Natural killer cell (primary cell): ENCODE data around the gene SPRING1. TPM values are rescaled to one million over a fixed set of nuclear protein-coding genes. Genes with fewer than 3 reads are reported as not detected.

Source experiments
- ATAC-seq, 3 donors: fragments of 150-1000 bp in 2 of 3; fragments of 200-7000 bp in 1 of 3; cut with Tn5 transposase; 1 replicate in 1 of 3; 2 replicates in 2 of 3; pipeline ENCODE4 v1.10.0; 2021; ENCODE audit warnings: mild to moderate bottlenecking in 2 of 3, moderate library complexity in 2 of 3
- DNase-seq, 2 donors: peaks; one replicate each; pipeline versions ENCODE4 v3.0.0 to v3.0.0-alpha.2; 2013 to 2021; ENCODE audit warnings: mixed read lengths in 1 of 2
- H3K27ac ChIP-seq: one replicate; pipeline ENCODE4 v1.5.1; 2013; ENCODE audit warnings: mild to moderate bottlenecking, low read length
- H3K27me3 ChIP-seq: one replicate; pipeline ENCODE4 v1.6.1; 2013; ENCODE audit warnings: low read length; ENCODE audit not compliant: control insufficient read depth, insufficient read depth
- H3K36me3 ChIP-seq: one replicate; pipeline ENCODE4 v1.6.1; 2013; ENCODE audit warnings: low read length; ENCODE audit not compliant: control insufficient read depth, insufficient read depth
- H3K4me1 ChIP-seq: one replicate; pipeline ENCODE4 v1.6.1; 2013; ENCODE audit warnings: low read length; ENCODE audit not compliant: control insufficient read depth, insufficient read depth
- H3K4me3 ChIP-seq: one replicate; pipeline ENCODE4 v1.5.1; 2013; ENCODE audit warnings: low read length
- H3K9me3 ChIP-seq: one replicate; pipeline ENCODE4 v1.6.1; 2013; ENCODE audit warnings: low read length; ENCODE audit not compliant: control insufficient read depth, insufficient read depth
- H3K27ac Mint-ChIP-seq, 2 donors: one replicate each; pipeline ENCODE4 v1.8.0; 2022; ENCODE audit warnings: mild to moderate bottlenecking in 2 of 2, mixed read lengths in 2 of 2, moderate library complexity in 1 of 2
- H3K27me3 Mint-ChIP-seq, 2 donors: one replicate each; pipeline ENCODE4 v1.8.0; 2022; ENCODE audit warnings: low read depth in 2 of 2, mixed read lengths in 2 of 2
- H3K36me3 Mint-ChIP-seq: one replicate; pipeline ENCODE4 v1.8.0; 2022; ENCODE audit warnings: mixed read lengths
- H3K4me1 Mint-ChIP-seq, 2 donors: one replicate each; pipeline ENCODE4 v1.8.0; 2022; ENCODE audit warnings: mixed read lengths in 2 of 2
- H3K4me3 Mint-ChIP-seq: one replicate; pipeline ENCODE4 v1.8.0; 2022; ENCODE audit warnings: mild to moderate bottlenecking, moderate library complexity, mixed read lengths
- H3K9me3 Mint-ChIP-seq, 2 donors: one replicate each; pipeline ENCODE4 v1.8.0; 2022; ENCODE audit warnings: mixed read lengths in 2 of 2
- WGBS: methylation state at CpG from one replicate; pipeline ENCODE4 v1.1.7; 2013; ENCODE audit warnings: missing lambda C conversion rate; ENCODE audit not compliant: insufficient coverage; 5-methylcytosine and 5-hydroxymethylcytosine counted together
- intact Hi-C: fragments of 100-400 bp; cut with micrococcal nuclease; formaldehyde crosslinking; loops from one replicate; pipeline ENCODE4 v1.14.2; 2022
- total RNA-seq, 4 donors: library from RNA; stranded (reverse); fragments of 120-200 nt in 1 of 4; gene quantifications; one replicate each; pipeline versions ENCODE4 v1.2.3 to v1.2.4, GENCODE V29; 2013 to 2022
- TF ChIP-seq, protein P1 (sequence below): fragments of 200-600 bp; IDR thresholded peaks from one replicate; pipeline ENCODE4 v1.8.0; 2022; ENCODE audit warnings: antibody characterized with exemption

The SPRING1 gene
- total RNA-seq, 3 donors from 2014 or later (not counting 1 experiment from before 2014, with no cell fraction given): 24.4 to 37.2 (median 30.4) TPM

DNA sequence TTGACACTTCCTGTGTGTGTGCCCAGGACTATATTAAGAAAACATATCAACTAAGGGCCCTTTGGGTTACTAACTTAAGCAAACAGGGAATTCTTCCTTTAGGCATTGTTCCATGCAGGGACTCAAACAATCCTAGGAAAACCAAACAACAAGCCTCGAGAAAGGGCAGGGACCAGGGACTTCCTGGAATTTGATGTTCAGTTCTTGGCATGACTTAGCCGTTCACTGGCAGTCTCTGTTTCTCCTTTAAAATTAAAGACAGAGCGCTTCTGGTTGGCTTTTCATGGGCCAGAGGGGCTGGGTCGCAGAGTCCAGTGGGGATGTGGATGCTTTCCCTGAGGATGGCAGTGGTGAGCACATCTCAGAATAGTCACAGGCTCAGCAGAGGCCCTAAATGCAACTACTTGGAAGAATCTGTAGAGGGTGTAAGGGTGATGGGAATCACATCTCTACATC is 35.4 kb upstream of the SPRING1 start:
- Mint-ChIP-seq H3K27ac (no peak overlapping the region), H3K4me3 (no peak overlapping the region), H3K4me1 (no peaks in the 10 kb centered on the region), H3K9me3 (no peaks in the 10 kb centered on the region), H3K36me3 (no peaks in the 10 kb centered on the region), H3K27me3 (no peaks in the 10 kb centered on the region)
- Histone ChIP-seq H3K4me3 (no peak overlapping the region), H3K27me3 (no peaks in the 10 kb centered on the region), H3K9me3 (no peaks in the 10 kb centered on the region), H3K4me1 (no peaks in the 10 kb centered on the region), H3K36me3 (no peaks in the 10 kb centered on the region), H3K27ac (no peak overlapping the region)
- no peak for ATAC-seq
- intact Hi-C loops: no loop called here
- no peak for DNase-seq
- WGBS: 79% methylated on average over 4 of the region's 4 CpGs
- TF ChIP-seq, protein P1, sequence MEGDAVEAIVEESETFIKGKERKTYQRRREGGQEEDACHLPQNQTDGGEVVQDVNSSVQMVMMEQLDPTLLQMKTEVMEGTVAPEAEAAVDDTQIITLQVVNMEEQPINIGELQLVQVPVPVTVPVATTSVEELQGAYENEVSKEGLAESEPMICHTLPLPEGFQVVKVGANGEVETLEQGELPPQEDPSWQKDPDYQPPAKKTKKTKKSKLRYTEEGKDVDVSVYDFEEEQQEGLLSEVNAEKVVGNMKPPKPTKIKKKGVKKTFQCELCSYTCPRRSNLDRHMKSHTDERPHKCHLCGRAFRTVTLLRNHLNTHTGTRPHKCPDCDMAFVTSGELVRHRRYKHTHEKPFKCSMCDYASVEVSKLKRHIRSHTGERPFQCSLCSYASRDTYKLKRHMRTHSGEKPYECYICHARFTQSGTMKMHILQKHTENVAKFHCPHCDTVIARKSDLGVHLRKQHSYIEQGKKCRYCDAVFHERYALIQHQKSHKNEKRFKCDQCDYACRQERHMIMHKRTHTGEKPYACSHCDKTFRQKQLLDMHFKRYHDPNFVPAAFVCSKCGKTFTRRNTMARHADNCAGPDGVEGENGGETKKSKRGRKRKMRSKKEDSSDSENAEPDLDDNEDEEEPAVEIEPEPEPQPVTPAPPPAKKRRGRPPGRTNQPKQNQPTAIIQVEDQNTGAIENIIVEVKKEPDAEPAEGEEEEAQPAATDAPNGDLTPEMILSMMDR: no peak

DNA sequence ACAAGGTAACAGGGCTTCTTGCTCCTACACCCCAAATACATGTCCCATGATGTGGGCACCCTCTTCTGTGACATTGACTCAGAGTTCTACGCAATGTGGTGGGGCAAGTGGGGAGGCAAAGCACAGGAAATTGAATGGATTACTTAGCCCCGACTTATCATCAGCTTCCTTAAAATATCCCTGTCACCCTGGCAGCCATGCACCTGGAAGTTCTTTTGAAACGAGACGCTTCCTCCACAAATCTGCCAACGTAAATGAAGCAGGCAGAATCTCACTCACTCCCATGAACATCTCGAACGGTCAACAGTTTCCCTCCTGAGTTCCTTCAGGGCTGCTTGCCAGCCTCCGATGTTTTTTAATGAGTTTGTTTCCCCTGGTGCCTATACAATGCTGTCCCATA is 33.8 kb upstream of the SPRING1 start:
- Mint-ChIP-seq H3K27ac (no peak overlapping the region), H3K27me3 (no peaks in the 10 kb centered on the region), H3K4me1 (no peaks in the 10 kb centered on the region), H3K4me3 (no peak overlapping the region), H3K9me3 (no peaks in the 10 kb centered on the region), H3K36me3 (no peaks in the 10 kb centered on the region)
- TF ChIP-seq, protein P1: no peak
- DNase-seq (no peak), ATAC-seq (no peak)
- WGBS: 81% methylated on average over 8 of the region's 8 CpGs
- no peaks in the 10 kb centered on the region for H3K27me3 ChIP-seq
- intact Hi-C loops: no loop called here
- no peaks in the 10 kb centered on the region for H3K9me3 ChIP-seq
- H3K36me3 ChIP-seq: no peaks in the 10 kb centered on the region
- no peak overlapping the region for H3K27ac ChIP-seq
- no peaks in the 10 kb centered on the region for H3K4me1 ChIP-seq
- no peak overlapping the region for H3K4me3 ChIP-seq

DNA sequence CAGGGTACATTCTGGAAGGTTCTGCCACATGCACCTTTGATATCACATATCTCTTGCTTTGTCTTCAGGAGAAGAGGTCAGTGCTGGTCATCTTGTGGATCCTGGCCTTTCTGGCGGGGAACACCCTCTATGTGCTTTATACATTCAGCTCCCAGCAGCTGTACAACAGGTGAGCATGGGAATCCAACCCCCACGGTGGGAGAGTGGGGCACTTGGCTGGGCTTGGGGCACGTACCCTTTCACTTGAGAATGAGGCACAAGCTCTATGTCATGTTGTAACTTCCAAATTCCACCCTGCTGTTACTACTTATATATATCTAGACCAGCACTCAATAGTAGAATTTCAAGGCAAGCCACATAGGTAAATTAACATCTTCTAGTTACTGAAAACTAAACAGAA is 28.9 kb upstream of the SPRING1 start:
- H3K27me3 Mint-ChIP-seq: no peaks in the 10 kb centered on the region
- Histone ChIP-seq H3K36me3 (no peaks in the 10 kb centered on the region), H3K9me3 (no peaks in the 10 kb centered on the region), H3K4me1 (no peaks in the 10 kb centered on the region), H3K27ac (no peak overlapping the region), H3K27me3 (no peaks in the 10 kb centered on the region), H3K4me3 (no peak overlapping the region)
- H3K27ac Mint-ChIP-seq: no peak overlapping the region
- H3K36me3 Mint-ChIP-seq: no peaks in the 10 kb centered on the region
- no peaks in the 10 kb centered on the region for H3K9me3 Mint-ChIP-seq
- H3K4me3 Mint-ChIP-seq: no peak overlapping the region
- 92% methylated on average over 3 of the region's 3 CpGs for WGBS
- DNase-seq (no peak), ATAC-seq (no peak)
- no peaks in the 10 kb centered on the region for H3K4me1 Mint-ChIP-seq
- intact Hi-C loops: no loop called here
- TF ChIP-seq, protein P1: no peak

DNA sequence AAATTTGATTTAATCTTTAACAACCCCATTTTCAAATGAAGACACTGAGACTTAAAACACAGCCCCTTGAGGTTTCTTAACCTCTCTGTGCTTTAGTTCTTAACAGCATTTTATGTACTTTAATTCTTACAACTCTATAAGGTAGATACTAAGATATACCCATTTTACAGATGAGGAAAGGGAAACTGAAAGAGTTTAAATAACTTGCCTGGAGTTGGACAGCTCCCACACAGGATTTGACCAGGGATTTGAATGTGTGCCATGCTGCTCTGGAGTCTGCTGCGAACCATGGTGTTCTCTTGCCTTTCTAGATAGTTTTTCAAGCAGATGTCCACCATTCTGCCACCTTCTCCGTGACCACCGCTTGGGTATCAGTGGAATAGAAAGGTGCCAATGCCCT is 28.4 kb upstream of the SPRING1 start:
- WGBS: 97% methylated on average over 3 of the region's 3 CpGs
- Mint-ChIP-seq H3K27ac (no peak overlapping the region), H3K4me3 (no peak overlapping the region), H3K9me3 (no peaks in the 10 kb centered on the region), H3K4me1 (no peaks in the 10 kb centered on the region), H3K36me3 (no peaks in the 10 kb centered on the region), H3K27me3 (no peaks in the 10 kb centered on the region)
- intact Hi-C loops: no loop called here
- ATAC-seq (no peak), DNase-seq (no peak)
- H3K36me3 ChIP-seq: no peaks in the 10 kb centered on the region
- H3K27ac ChIP-seq: no peak overlapping the region
- no peak overlapping the region for H3K4me3 ChIP-seq
- no peaks in the 10 kb centered on the region for H3K27me3 ChIP-seq
- TF ChIP-seq, protein P1: no peak
- H3K4me1 ChIP-seq: no peaks in the 10 kb centered on the region
- H3K9me3 ChIP-seq: no peaks in the 10 kb centered on the region
